ENCODE measurements around the gene CLMN. TPM values are rescaled to one million over a fixed set of nuclear protein-coding genes. Genes with fewer than 3 reads are reported as not detected.

CLMN gene
- total and polyA plus RNA-seq, 10 of the 15 experiments (the other 5 are each of a cell fraction or from before 2014, with no cell fraction given): 7.8 to 49.3 (median 18.5) TPM

- Histone ChIP-seq H3K36me3 (ENCODE audit: control insufficient read depth in 2 of 2, insufficient read depth in 2 of 2, low read length in 1 of 2) (no peaks in the 10 kb centered on the region; a peak in 1 of 4 replicates), H3K4me3 (no peak overlapping the region), H4K20me1 (ENCODE audit: control insufficient read depth, insufficient read depth) (no peaks in the 10 kb centered on the region), H2AFZ (ENCODE audit: control insufficient read depth, low read depth, low read length) (no peak overlapping the region), H3K4me1 (ENCODE audit: control insufficient read depth, insufficient read depth, low read length) (no peaks in the 10 kb centered on the region), H3K9ac (ENCODE audit: control insufficient read depth, insufficient read depth, low read length) (no peak overlapping the region), H3K79me2 (ENCODE audit: control insufficient read depth, insufficient read depth, low read length) (no peaks in the 10 kb centered on the region), H3K4me2 (ENCODE audit: control insufficient read depth, insufficient read depth) (no peak overlapping the region), H3K9me3 (replicated peaks; ENCODE audit: control insufficient read depth, insufficient read depth, low read length) (no peaks in the 10 kb centered on the region), H3K27me3 (replicated peaks in 1 of 2; ENCODE audit: control insufficient read depth in 2 of 2, insufficient read depth in 2 of 2, low read length in 1 of 2) (no peaks in the 10 kb centered on the region), H3K27ac (ENCODE audit: control insufficient read depth, insufficient read depth) (no peak overlapping the region)
- WGBS (ENCODE audit: insufficient coverage, insufficient replicate concordance, low lambda C conversion rate, missing lambda C conversion rate): 70% methylated on average over 8 of the region's 8 CpGs
- RAD21 ChIA-PET (ENCODE audit: unreplicated experiment): no interaction called here
- no peak for FAIRE-seq
- SMC1A ChIA-PET (ENCODE audit: uncharacterized antibody, unreplicated experiment): no interaction called here
- in situ Hi-C loops (cut with MboI) (no loop called here), intact Hi-C loops (cut with micrococcal nuclease; ENCODE audit: unreplicated experiment) (no loop called here)
- no TSS peak for BruUV-seq (replicated peaks)
- no peak for DNase-seq (ENCODE audit: low read depth, low spot score)
- CTCF ChIA-PET: no interaction called here
- ATAC-seq: no peak
- POLR2A ChIA-PET: no interaction called here
- TF ChIP-seq RB1 (IDR thresholded peaks at IDR 0.05; ENCODE audit: borderline replicate concordance) (no peak), YY1 (IDR thresholded peaks at IDR 0.05; ENCODE audit: low read depth, low read length) (no peak), FOS (IDR thresholded peaks at IDR 0.05; ENCODE audit: borderline replicate concordance, extremely low read depth, insufficient read length) (no peak), EZH2 (IDR thresholded peaks at IDR 0.05; ENCODE audit: borderline replicate concordance, control insufficient read depth, low read depth, low read length) (no peak), NR2F1 (conservative IDR thresholded peaks at IDR 0.05) (no peak), TBL1XR1 (IDR thresholded peaks at IDR 0.05; ENCODE audit: low read depth, low read length) (no peak), RAD51 (IDR thresholded peaks at IDR 0.05) (no peak), E4F1 (IDR thresholded peaks at IDR 0.05; ENCODE audit: borderline replicate concordance, partially characterized antibody) (no peak)
- TF ChIP-seq, protein P1, sequence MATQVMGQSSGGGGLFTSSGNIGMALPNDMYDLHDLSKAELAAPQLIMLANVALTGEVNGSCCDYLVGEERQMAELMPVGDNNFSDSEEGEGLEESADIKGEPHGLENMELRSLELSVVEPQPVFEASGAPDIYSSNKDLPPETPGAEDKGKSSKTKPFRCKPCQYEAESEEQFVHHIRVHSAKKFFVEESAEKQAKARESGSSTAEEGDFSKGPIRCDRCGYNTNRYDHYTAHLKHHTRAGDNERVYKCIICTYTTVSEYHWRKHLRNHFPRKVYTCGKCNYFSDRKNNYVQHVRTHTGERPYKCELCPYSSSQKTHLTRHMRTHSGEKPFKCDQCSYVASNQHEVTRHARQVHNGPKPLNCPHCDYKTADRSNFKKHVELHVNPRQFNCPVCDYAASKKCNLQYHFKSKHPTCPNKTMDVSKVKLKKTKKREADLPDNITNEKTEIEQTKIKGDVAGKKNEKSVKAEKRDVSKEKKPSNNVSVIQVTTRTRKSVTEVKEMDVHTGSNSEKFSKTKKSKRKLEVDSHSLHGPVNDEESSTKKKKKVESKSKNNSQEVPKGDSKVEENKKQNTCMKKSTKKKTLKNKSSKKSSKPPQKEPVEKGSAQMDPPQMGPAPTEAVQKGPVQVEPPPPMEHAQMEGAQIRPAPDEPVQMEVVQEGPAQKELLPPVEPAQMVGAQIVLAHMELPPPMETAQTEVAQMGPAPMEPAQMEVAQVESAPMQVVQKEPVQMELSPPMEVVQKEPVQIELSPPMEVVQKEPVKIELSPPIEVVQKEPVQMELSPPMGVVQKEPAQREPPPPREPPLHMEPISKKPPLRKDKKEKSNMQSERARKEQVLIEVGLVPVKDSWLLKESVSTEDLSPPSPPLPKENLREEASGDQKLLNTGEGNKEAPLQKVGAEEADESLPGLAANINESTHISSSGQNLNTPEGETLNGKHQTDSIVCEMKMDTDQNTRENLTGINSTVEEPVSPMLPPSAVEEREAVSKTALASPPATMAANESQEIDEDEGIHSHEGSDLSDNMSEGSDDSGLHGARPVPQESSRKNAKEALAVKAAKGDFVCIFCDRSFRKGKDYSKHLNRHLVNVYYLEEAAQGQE (IDR thresholded peaks at IDR 0.05; ENCODE audit: low read depth, low read length): no peak
These were observed 92.9 kb downstream of the CLMN start for GRCh38 chr14:95226801-95227200.

Data from GM12878 (cell line).